Left lobe of liver (tissue), 2 donors: ENCODE results near the gene BEST4. TPM values are rescaled to one million over a fixed set of nuclear protein-coding genes. Genes with fewer than 3 reads are reported as not detected.
"Not testable (repeated sequence)": the region's sequence is repeated elsewhere in the genome, so short reads cannot be mapped to it uniquely, and the experiment has no call there.

Experiments used
- ATAC-seq: fragments of 200-7000 bp; cut with Tn5 transposase; one replicate; pipeline ENCODE4 v1.9.1; 2020; ENCODE audit warnings: mild to moderate bottlenecking, moderate library complexity
- DNase-seq: peaks from one replicate; pipeline ENCODE4 v3.0.0-alpha.2; 2020; ENCODE audit warnings: low spot score
- total RNA-seq: library from RNA; stranded (reverse); gene quantifications from one replicate; pipeline ENCODE4 v1.2.1, GENCODE V29; 2021
- donor health status: DM: no; HTN: no; CAD: no; lungs with moderate emphysema.
- donor health status: DM: no; HTN: yes; CAD: no.

The BEST4 gene
- total RNA-seq, 1 donor from 2014 or later: 0.10 TPM

GRCh38 chr1:44778705-44779576, 9.0 kb downstream of the BEST4 start:
- no peak for ATAC-seq
- DNase-seq: no peak

- DNase-seq: no peak
Observed at GRCh38 chr1:44777969-44778635, 9.9 kb downstream of the BEST4 start.

GRCh38 chr1:44777547-44777946, 10.4 kb downstream of the BEST4 start:
- ATAC-seq (no peak), DNase-seq (no peak)

More at GRCh38 chr1:44777969-44778635, 9.9 kb downstream of the BEST4 start:
- ATAC-seq: no peak

- DNase-seq (no peak), ATAC-seq (no peak)
Observed at GRCh38 chr1:44776730-44777068, 11.3 kb downstream of the BEST4 start.

- ATAC-seq (no peak), DNase-seq (no peak)
Observed at GRCh38 chr1:44775930-44776729, 11.8 kb downstream of the BEST4 start.

GRCh38 chr1:44775078-44775929, 12.7 kb downstream of the BEST4 start, which contains the start of gene RPS8:
RPS8 (plus strand) TSS chr1:44775540; CDS start chr1:44775597, 57 bp downstream.
- peak; percentile 96 for ATAC-seq

GRCh38 chr1:44766421-44766820, 21.5 kb downstream of the BEST4 start:
- not testable (repeated sequence) for ATAC-seq, DNase-seq

More at GRCh38 chr1:44775078-44775929, 12.7 kb downstream of the BEST4 start, which contains the start of gene RPS8:
- peak; percentile 93 for DNase-seq

GRCh38 chr1:44760876-44761275, 27.1 kb downstream of the BEST4 start:
- DNase-seq (no peak), ATAC-seq (no peak)

- no peak for ATAC-seq
Observed at GRCh38 chr1:44759077-44759476, 28.9 kb downstream of the BEST4 start.

GRCh38 chr1:44757420-44757819, 30.6 kb downstream of the BEST4 start:
- DNase-seq (no peak), ATAC-seq (no peak)

More at GRCh38 chr1:44759077-44759476, 28.9 kb downstream of the BEST4 start:
- no peak for DNase-seq

GRCh38 chr1:44747878-44748277, 40.1 kb downstream of the BEST4 start:
- no peak for ATAC-seq
- no peak for DNase-seq

GRCh38 chr1:44743211-44743610, 44.8 kb downstream of the BEST4 start:
- ATAC-seq: no peak

GRCh38 chr1:44740179-44740617, 47.8 kb downstream of the BEST4 start:
- DNase-seq (no peak), ATAC-seq (no peak)

More at GRCh38 chr1:44743211-44743610, 44.8 kb downstream of the BEST4 start:
- DNase-seq: no peak

GRCh38 chr1:44739307-44740178, 48.4 kb downstream of the BEST4 start, which contains the start of gene KIF2C:
KIF2C (plus strand) TSS chr1:44739837; CDS start chr1:44739933, 96 bp downstream.
- peak; percentile 100 for ATAC-seq
- DNase-seq: peak; percentile 96

- ATAC-seq: not testable (repeated sequence)
Observed at GRCh38 chr1:44738953-44739306, 49.0 kb downstream of the BEST4 start.

GRCh38 chr1:44735992-44736391, 52.0 kb downstream of the BEST4 start:
- DNase-seq: no peak
- no peak for ATAC-seq

More at GRCh38 chr1:44738953-44739306, 49.0 kb downstream of the BEST4 start:
- DNase-seq: not testable (repeated sequence)

GRCh38 chr1:44733784-44734183, 54.2 kb downstream of the BEST4 start:
- no peak for ATAC-seq
- no peak for DNase-seq
